PFSK-1 (cell line): ENCODE results near the gene TRIAP1.

Experiments used
- POLR2AphosphoS5 ChIP-seq: IDR thresholded peaks from 2 replicates; pipeline ENCODE4 v1.6.1; 2012; ENCODE audit warnings: low read depth, mild to moderate bottlenecking, control low read depth, low read length, moderate library complexity
- SIN3A ChIP-seq: IDR thresholded peaks from 2 replicates; pipeline ENCODE4 v1.6.1; 2012; ENCODE audit warnings: mild to moderate bottlenecking, low read length, moderate library complexity, borderline replicate concordance; ENCODE audit not compliant: insufficient read depth

GRCh38 chr12:120408771-120409170, 37.4 kb downstream of the TRIAP1 start:
- TF ChIP-seq POLR2AphosphoS5 (no peak), SIN3A (no peak)
